ENCODE measurements around the gene SLC27A5.

DNA sequence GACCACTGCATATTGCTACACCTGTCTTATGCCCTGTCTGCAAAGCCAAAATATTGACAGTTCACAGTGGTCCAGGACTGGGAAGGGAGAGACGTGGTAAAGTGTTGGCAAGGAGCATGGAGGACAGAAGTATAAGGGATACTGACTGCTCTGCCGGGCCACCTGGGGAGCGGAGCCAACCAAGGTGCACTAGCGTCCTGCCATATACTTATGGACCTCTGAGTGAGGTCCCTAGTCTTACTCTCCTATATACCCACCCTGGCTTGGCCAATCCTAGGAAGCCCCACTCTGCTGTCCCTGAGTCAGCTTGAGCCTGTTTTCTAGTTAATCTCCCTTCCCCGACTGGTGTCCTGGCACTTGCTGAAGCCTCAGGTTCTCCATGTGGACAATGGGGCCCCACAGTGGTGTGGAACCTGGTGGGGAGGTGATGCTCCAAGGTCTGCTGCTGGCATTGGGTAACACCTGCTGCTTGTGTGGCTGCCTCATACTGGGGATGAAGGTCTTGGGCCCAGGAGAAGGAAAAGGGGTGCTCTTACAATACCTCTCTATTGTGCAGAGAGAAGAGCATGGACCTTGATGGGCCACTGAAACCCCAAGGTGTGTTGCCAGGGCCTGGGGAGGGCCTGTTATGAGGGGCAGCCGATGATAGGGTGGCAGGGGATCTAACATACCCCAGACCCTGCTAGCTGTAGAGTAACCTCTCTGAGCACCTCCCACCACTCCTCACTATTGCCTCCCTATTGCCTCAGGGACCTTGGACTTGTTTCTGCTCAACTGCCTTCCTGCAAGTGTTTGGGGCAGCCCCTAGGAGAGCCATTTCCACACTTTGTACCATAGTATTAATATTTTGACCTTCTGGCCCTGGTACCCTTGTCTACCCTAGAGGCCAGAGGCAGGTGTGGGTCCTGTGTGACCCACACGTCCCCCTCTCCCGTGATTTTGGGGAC is 25.3 kb upstream of the SLC27A5 start:
- TF ChIP-seq EZH2 (IDR thresholded peaks at IDR 0.05) (no peak), POLR2AphosphoS5 (IDR thresholded peaks at IDR 0.05; ENCODE audit: borderline replicate concordance, low read depth, low read length) (no peak), FOXP2 (optimal IDR thresholded peaks at IDR 0.05; ENCODE audit: control extremely low read depth, extremely low read length, insufficient read depth) (no peak)
